ENCODE data around the gene TRIM40.

DNA sequence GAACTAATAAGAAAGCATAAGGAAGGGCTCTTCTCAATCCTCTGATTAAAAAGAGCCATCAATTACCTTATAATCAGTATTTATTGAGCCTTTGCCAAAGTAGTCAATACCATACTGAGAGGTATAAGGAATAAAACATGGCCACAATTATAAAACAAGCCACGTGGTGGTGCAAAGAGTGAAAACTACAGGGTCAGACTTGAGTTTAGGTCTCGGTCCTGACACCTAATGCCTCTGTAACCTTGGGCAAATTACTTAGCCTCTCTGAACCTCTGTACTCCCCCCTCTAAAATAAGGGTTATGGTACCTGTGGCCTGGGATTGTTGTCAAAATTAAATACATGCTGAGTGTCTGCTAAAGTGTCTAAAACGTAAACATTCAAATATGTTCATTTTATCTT, 13.3 kb downstream of the TRIM40 start:
- TF ChIP-seq POLR2A (IDR thresholded peaks at IDR 0.05) = no peak
- TF ChIP-seq, protein P1, sequence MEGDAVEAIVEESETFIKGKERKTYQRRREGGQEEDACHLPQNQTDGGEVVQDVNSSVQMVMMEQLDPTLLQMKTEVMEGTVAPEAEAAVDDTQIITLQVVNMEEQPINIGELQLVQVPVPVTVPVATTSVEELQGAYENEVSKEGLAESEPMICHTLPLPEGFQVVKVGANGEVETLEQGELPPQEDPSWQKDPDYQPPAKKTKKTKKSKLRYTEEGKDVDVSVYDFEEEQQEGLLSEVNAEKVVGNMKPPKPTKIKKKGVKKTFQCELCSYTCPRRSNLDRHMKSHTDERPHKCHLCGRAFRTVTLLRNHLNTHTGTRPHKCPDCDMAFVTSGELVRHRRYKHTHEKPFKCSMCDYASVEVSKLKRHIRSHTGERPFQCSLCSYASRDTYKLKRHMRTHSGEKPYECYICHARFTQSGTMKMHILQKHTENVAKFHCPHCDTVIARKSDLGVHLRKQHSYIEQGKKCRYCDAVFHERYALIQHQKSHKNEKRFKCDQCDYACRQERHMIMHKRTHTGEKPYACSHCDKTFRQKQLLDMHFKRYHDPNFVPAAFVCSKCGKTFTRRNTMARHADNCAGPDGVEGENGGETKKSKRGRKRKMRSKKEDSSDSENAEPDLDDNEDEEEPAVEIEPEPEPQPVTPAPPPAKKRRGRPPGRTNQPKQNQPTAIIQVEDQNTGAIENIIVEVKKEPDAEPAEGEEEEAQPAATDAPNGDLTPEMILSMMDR (IDR thresholded peaks at IDR 0.05) = no peak

Data from vagina (tissue), 2 donors.